Transverse colon (tissue), 3 donors: ENCODE results near the gene CISD3.

ENCODE experiments used
- CTCF ChIP-seq, 5 experiments: fragments of 200-600 bp in 3 of 5; fragments of 450-650 bp in 2 of 5; sonication (generic) in 3 of 5; IDR thresholded peaks; 1 replicate in 2 of 5; 2 replicates in 3 of 5; pipeline ENCODE4 v1.5.1; 2016 to 2017; ENCODE audit warnings: antibody characterized with exemption in 5 of 5, inconsistent platforms in 3 of 5, mild to moderate bottlenecking in 2 of 5, moderate library complexity in 1 of 5
- POLR2A ChIP-seq: fragments of 450-650 bp; IDR thresholded peaks from one replicate; pipeline ENCODE4 v1.6.1; 2016; ENCODE audit warnings: antibody characterized with exemption, mild to moderate bottlenecking, moderate library complexity

DNA sequence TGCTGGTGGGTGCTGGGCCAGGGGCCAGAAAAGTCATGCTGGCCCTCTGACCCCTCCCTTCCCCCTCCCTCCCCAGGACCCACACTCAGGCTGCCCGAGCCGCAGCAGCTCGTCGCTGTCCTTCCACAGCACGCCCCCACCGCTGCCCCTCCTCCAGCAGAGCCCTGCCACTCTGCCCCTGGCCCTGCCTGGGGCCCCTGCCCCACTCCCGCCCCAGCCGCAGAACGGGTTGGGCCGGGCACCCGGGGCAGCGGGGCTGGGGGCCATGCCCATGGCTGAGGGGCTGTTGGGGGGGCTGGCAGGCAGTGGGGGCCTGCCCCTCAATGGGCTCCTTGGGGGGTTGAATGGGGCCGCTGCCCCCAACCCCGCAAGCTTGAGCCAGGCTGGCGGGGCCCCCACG, 8.3 kb upstream of the CISD3 start:
- TF ChIP-seq CTCF (IDR thresholded peaks at IDR 0.05) (no peak), POLR2A (no peak)
